ENCODE data around the gene TMEM263. TPM values are rescaled to one million over a fixed set of nuclear protein-coding genes. Genes with fewer than 3 reads are reported as not detected.

The TMEM263 gene
- total RNA-seq, 1 experiment from 2014 or later: 31.3 TPM

Other genes with a start within 250 kb of the TMEM263 start
- gene RIC8B, start 181.2 kb upstream of the TMEM263 start, total RNA-seq (2021; ENCODE audit: unreplicated experiment): 16.7 TPM
- 7.8 TPM for gene MTERF2, start 31.2 kb downstream of the TMEM263 start, total RNA-seq (2021; ENCODE audit: unreplicated experiment)
- 16.3 TPM for gene CRY1, start 137.6 kb downstream of the TMEM263 start, total RNA-seq (2021; ENCODE audit: unreplicated experiment)